Neuron (in vitro differentiated cells): Measurements from ENCODE around the gene PRR14L.

ENCODE experiments used
- H2AFZ ChIP-seq: one replicate; pipeline ENCODE4 v1.6.1; 2013; ENCODE audit warnings: low read depth, mild to moderate bottlenecking, inconsistent platforms, low read length, moderate library complexity
- H3K27me3 ChIP-seq: one replicate; pipeline ENCODE4 v1.6.1; 2013; ENCODE audit warnings: low read length; ENCODE audit not compliant: insufficient read depth
- H3K36me3 ChIP-seq: one replicate; pipeline ENCODE4 v1.6.1; 2013; ENCODE audit warnings: low read length; ENCODE audit not compliant: insufficient read depth
- H3K4me1 ChIP-seq: one replicate; pipeline ENCODE4 v1.6.1; 2013; ENCODE audit warnings: low read length; ENCODE audit not compliant: insufficient read depth
- H3K4me3 ChIP-seq: 2 replicates; pipeline ENCODE4 v1.5.1; 2013; ENCODE audit warnings: mild to moderate bottlenecking, low read length, moderate library complexity
- H3K9me3 ChIP-seq: one replicate; pipeline ENCODE4 v1.6.1; 2013; ENCODE audit warnings: low read length

PRR14L gene

GRCh38 chr22:31637891-31638618 is 111.9 kb downstream of the PRR14L start:
- Histone ChIP-seq H3K36me3 (no peaks in the 10 kb centered on the region), H3K4me3 (no peak overlapping the region), H2AFZ (no peak overlapping the region), H3K4me1 (no peaks in the 10 kb centered on the region), H3K27me3 (no peaks in the 10 kb centered on the region), H3K9me3 (no peaks in the 10 kb centered on the region)

- Histone ChIP-seq H3K4me3 (no peak overlapping the region), H3K4me1 (no peaks in the 10 kb centered on the region), H3K9me3 (no peaks in the 10 kb centered on the region)
Measured at GRCh38 chr22:31637447-31637890, 112.5 kb downstream of the PRR14L start.

DNA sequence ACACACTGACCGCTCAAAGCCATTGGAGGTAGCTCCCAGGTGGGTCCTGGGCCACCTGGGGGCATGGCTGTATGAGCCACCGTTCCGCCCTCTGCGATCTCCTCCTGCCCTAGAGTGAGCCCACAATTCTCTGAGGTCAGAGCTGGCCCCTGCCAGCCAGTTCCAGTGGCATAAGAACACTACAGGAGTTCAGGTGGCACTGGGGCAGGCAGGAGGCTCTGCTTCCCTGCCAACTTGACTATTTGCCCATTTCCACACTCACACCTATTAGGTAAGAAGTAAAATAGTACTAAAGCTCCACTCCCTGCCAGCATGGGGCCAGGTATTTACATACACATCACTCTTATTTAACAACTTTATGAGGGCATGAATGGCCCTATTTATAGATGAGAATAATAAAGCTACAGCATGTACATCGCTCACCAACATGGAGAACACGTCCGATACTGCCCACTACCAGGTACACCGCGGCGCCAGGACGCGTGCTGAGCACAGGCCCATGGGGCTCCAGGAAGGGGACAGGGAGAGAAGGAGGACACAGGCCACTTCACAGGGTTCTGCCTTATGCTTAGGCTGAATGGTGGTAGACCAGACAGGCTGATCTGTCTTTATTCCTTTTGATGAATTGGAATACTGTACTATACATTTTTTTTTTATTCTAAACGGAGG is 114.2 kb downstream of the PRR14L start:
- H3K4me1 ChIP-seq, result peaks cover 8% of the 10 kb centered on the region
- H2AFZ ChIP-seq, result no peak overlapping the region
- H3K36me3 ChIP-seq, result no peaks in the 10 kb centered on the region
- H3K9me3 ChIP-seq, result no peaks in the 10 kb centered on the region
- H3K4me3 ChIP-seq, result no peak overlapping the region
- H3K27me3 ChIP-seq, result no peaks in the 10 kb centered on the region

More at GRCh38 chr22:31637447-31637890, 112.5 kb downstream of the PRR14L start:
- H3K27me3 ChIP-seq, result no peaks in the 10 kb centered on the region
- H3K36me3 ChIP-seq, result no peaks in the 10 kb centered on the region
- no peak overlapping the region for H2AFZ ChIP-seq

GRCh38 chr22:31631436-31631835 is 118.5 kb downstream of the PRR14L start:
- Histone ChIP-seq H3K9me3 (no peaks in the 10 kb centered on the region), H2AFZ (no peak overlapping the region), H3K27me3 (no peaks in the 10 kb centered on the region), H3K4me1 (peaks cover 17% of the 10 kb centered on the region), H3K36me3 (no peaks in the 10 kb centered on the region), H3K4me3 (peak overlapping the region; percentile 66)
